Vagina (tissue), 2 donors: Measurements from ENCODE around the gene CYTIP.
A peak's percentile ranks its signal among the peaks of the same experiment; 100 is the strongest.

Experiments
- CTCF ChIP-seq, 3 experiments: fragments of 450-650 bp in 2 of 3; fragments of 200-600 bp in 1 of 3; sonication (generic) in 1 of 3; IDR thresholded peaks; one replicate each; pipeline ENCODE4 v1.5.1; 2017 to 2019; ENCODE audit warnings: antibody characterized with exemption in 3 of 3, mild to moderate bottlenecking in 2 of 3, moderate library complexity in 2 of 3
- POLR2A ChIP-seq, 2 donors: fragments of 450-650 bp; IDR thresholded peaks; one replicate each; pipeline ENCODE4 v1.6.1; 2017; ENCODE audit warnings: antibody characterized with exemption in 2 of 2, mild to moderate bottlenecking in 2 of 2, moderate library complexity in 2 of 2

- TF ChIP-seq CTCF (IDR thresholded peaks at IDR 0.05): no peak
- TF ChIP-seq POLR2A (IDR thresholded peaks at IDR 0.05): peak in 1 of 2 donors; percentile 20
Measured at GRCh38 chr2:157443795-157444640, at the start of gene CYTIP.
